GM03348 (cell line): ENCODE measurements around the gene CAPG.

ENCODE experiments used
- DNase-seq: peaks from one replicate; pipeline ENCODE4 v3.0.0; 2012; ENCODE audit warnings: low spot score

CAPG gene

DNA sequence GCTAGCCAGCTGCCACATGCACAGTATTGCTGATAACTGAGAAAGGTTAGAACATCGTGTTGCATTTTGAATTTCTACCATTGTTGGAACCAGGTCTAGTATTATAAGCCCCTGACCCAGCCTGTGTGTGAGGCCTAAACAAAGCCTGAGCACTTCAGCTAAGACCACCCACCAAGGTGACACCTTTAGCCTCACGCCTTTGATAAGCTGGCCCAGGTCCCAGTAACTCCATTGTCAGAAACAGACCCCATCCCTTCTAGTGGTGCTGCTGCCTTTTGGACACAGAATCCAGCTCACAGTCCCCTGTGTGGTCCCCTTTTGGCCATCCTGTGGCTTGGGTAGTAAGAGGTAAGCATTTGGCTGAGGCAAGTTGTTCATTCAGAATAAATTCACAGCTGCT, 54.0 kb downstream of the CAPG start:
- DNase-seq, result no peak

DNA sequence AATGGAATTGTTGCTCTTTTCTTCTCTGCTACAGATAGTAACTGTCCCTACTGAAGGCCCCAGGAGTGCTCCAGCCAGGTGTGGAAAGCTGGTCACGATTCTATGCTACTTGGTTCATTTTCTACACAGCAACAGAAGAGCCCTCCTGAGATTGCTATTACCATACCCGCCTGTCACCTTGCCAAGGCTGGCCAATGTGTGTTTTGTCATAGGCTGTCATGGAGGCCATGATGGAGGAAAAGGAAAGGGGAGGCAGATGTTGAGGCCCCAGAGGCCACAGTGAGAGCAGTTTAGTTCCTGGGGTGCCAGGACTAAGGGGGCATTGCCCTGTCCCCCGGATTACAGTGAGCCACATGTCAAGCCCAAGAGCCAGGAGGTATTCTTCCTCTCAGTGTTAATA, 54.6 kb downstream of the CAPG start:
- DNase-seq, result no peak

DNA sequence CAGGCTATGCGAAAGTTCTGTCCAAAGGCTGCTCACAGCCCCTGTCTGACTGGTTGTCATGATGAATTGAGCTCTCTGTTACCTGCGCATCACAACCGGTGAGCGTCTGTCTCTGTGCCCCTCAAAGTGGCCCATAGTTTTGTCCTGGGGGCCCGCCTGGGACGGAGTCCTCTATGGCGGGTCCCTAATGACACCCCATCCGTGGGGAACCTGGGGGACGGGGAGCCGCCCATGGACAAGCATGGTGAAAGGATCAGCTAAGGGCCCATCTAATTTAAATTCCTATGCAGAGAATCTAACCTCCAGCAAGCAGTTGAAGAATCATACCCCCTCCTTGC, 55.1 kb downstream of the CAPG start:
- peak; percentile 20 for DNase-seq

DNA sequence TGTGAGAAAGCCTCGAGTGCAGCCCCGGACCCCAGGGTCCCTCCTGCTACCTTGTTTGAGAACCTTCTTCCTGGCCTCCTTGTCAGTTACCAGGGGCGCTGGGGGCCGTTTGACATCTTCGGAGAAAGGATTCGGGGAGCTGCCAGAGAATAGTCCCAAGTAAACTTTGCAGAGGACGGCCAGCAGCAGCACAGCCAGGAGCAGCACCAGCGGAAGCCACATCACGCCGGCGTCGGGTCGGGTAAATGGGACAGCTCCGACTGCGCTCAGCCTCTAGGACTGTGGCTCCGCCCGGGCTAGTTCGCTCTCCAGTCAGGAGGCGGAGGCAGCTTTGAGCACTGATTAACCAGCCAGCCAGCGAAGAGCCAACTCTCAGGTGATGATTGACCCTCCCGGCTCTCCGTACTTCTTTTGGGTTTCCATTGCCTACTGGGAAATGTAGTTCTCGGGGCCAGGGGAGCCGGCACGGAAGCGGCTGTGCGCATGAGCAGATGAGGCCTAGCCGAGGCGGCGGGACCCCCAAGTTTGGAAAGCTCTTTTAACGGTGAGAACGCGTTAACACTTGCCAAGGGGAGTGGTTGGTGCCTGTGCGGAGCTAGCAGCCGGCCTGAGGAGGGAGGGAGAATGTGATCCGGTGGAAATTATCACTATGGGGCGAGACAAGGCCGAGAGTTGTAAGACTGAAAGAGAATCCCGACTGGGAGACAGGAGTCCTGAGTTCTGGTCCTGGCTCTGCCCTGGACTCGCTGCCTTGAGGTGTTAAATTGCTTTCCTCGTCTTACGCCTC, 55.7 kb downstream of the CAPG start, which contains the start of the genes ELMOD3 and RETSAT:
ELMOD3 (plus strand) TSS at position 484 of the 787 bp plus-strand sequence. CDS start 2,430 bp downstream, outside the sequence.
RETSAT (minus strand) TSS at position 243 of the 787 bp plus-strand sequence; CDS start at position 222, 21 bp downstream.
- DNase-seq, result peak; percentile 97

DNA sequence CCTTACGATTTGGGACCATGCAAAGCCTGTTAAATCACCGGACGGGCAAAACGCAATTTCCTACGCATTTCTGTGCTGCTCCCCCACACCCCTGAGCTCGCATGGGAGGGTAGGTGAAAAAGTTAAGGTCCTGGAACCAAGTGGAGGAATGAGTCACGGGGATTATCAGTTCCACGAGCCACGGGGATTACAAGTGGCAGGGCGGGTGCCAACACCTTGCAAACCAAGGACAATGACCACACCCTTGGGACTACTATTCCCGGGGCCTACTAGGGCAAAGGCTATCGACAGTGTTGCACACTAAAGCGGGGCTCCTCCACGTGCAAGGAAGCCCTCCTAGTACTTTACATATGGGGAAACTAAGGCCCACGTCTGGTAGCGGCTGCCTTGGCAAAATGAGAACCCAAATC, 56.3 kb downstream of the CAPG start:
- peak; percentile 55 for DNase-seq

DNA sequence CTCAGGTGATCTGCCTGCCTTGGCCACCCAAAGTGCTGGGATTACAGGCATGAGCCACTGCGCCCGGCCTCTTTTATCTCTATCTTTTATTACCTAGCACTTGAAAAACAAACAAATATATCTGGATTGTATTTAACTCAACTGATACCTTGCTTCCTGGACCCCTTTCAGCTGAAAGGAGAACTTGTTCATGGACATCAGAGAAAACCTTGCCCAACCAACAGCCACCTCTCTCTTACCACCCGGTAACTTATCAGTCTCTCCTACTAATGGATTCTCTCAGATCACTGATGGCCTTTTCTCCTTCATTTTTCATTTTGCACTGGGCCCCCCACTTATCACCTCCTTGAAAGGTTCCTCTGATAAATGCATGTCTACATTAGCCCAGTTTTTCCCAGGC, 62.6 kb downstream of the CAPG start:
- DNase-seq, result no peak
